Activated naive CD4-positive, alpha-beta T cell treated with anti-CD3 and anti-CD28 coated beads for 36 hours (primary cell): ENCODE measurements around the gene RYR2. TPM values are rescaled to one million over a fixed set of nuclear protein-coding genes. Genes with fewer than 3 reads are reported as not detected.
"Not testable (repeated sequence)": the region's sequence is repeated elsewhere in the genome, so short reads cannot be mapped to it uniquely, and the experiment has no call there.

Source experiments
- CTCF ChIA-PET: fragments of 350-600 bp; sonication (Branson Sonifier 250); formaldehyde crosslinking; loops from one replicate; lab custom pipeline; 2021; ENCODE audit warnings: antibody characterized with exemption; lab: Charles Lee
- DNase-seq: peaks from one replicate; pipeline ENCODE4 v3.0.0-alpha.2; 2020
- H3K27ac Mint-ChIP-seq: one replicate; pipeline ENCODE4 v1.8.0; 2021; ENCODE audit warnings: mild to moderate bottlenecking, mixed read lengths
- H3K27me3 Mint-ChIP-seq: one replicate; pipeline ENCODE4 v1.8.0; 2021; ENCODE audit warnings: low read depth, mixed read lengths
- H3K36me3 Mint-ChIP-seq: one replicate; pipeline ENCODE4 v1.8.0; 2021; ENCODE audit warnings: low read depth, mixed read lengths
- H3K4me1 Mint-ChIP-seq: one replicate; pipeline ENCODE4 v1.8.0; 2021; ENCODE audit warnings: low read depth, mixed read lengths
- H3K4me3 Mint-ChIP-seq: one replicate; pipeline ENCODE4 v1.8.0; 2021; ENCODE audit warnings: mild to moderate bottlenecking, moderate library complexity, mixed read lengths
- H3K9me3 Mint-ChIP-seq: one replicate; pipeline ENCODE4 v1.8.0; 2021; ENCODE audit warnings: mixed read lengths
- intact Hi-C: fragments of 100-400 bp; cut with micrococcal nuclease; formaldehyde crosslinking; loops from one replicate; pipeline ENCODE4 v1.15.1; 2023
- total RNA-seq, 2 experiments: library from RNA; stranded (reverse); gene quantifications; one replicate each; pipeline ENCODE4 v1.2.3, GENCODE V29; 2021

The RYR2 gene
- total RNA-seq, 2 experiments from 2014 or later: not detected

GRCh38 chr1:237267743-237268142, 225.8 kb downstream of the RYR2 start:
- H3K36me3 Mint-ChIP-seq: no peaks in the 10 kb centered on the region
- intact Hi-C loops: no loop called here
- H3K4me3 Mint-ChIP-seq: no peak overlapping the region
- DNase-seq: no peak
- CTCF ChIA-PET: no interaction called here
- H3K9me3 Mint-ChIP-seq: no peaks in the 10 kb centered on the region
- peaks cover 3% of the 10 kb centered on the region for H3K27me3 Mint-ChIP-seq
- no peak overlapping the region for H3K27ac Mint-ChIP-seq
- no peaks in the 10 kb centered on the region for H3K4me1 Mint-ChIP-seq

GRCh38 chr1:237269938-237270337, 228.0 kb downstream of the RYR2 start:
- intact Hi-C loops: no loop called here
- Mint-ChIP-seq H3K27me3 (no peaks in the 10 kb centered on the region), H3K27ac (no peak overlapping the region), H3K4me3 (no peak overlapping the region), H3K36me3 (no peaks in the 10 kb centered on the region), H3K4me1 (no peaks in the 10 kb centered on the region), H3K9me3 (no peaks in the 10 kb centered on the region)
- CTCF ChIA-PET: no interaction called here
- no peak for DNase-seq

- DNase-seq: no peak
- CTCF ChIA-PET: no interaction called here
- Mint-ChIP-seq H3K36me3 (no peaks in the 10 kb centered on the region), H3K27me3 (no peaks in the 10 kb centered on the region), H3K4me3 (no peak overlapping the region), H3K27ac (no peak overlapping the region), H3K4me1 (no peaks in the 10 kb centered on the region), H3K9me3 (no peaks in the 10 kb centered on the region)
- intact Hi-C loops: no loop called here
These were observed 228.4 kb downstream of the RYR2 start for GRCh38 chr1:237270353-237270752.

GRCh38 chr1:237277994-237278393, 236.0 kb downstream of the RYR2 start:
- CTCF ChIA-PET: not testable (repeated sequence)

GRCh38 chr1:237279629-237280028, 237.6 kb downstream of the RYR2 start:
- H3K27me3 Mint-ChIP-seq: no peaks in the 10 kb centered on the region
- no peak for DNase-seq
- intact Hi-C loops: no loop called here
- H3K27ac Mint-ChIP-seq: no peak overlapping the region
- H3K36me3 Mint-ChIP-seq: no peaks in the 10 kb centered on the region
- no peaks in the 10 kb centered on the region for H3K9me3 Mint-ChIP-seq
- CTCF ChIA-PET: no interaction called here
- no peaks in the 10 kb centered on the region for H3K4me1 Mint-ChIP-seq
- H3K4me3 Mint-ChIP-seq: no peak overlapping the region

More at GRCh38 chr1:237277994-237278393, 236.0 kb downstream of the RYR2 start:
- intact Hi-C loops, H3K36me3 Mint-ChIP-seq, H3K9me3 Mint-ChIP-seq, H3K4me3 Mint-ChIP-seq, H3K4me1 Mint-ChIP-seq, H3K27me3 Mint-ChIP-seq, H3K27ac Mint-ChIP-seq, DNase-seq: not testable (repeated sequence)

- Mint-ChIP-seq H3K27me3 (no peaks in the 10 kb centered on the region), H3K36me3 (no peaks in the 10 kb centered on the region), H3K4me3 (no peak overlapping the region), H3K4me1 (no peaks in the 10 kb centered on the region), H3K9me3 (peaks cover 1% of the 10 kb centered on the region), H3K27ac (no peak overlapping the region)
- no peak for DNase-seq
- intact Hi-C loops: no loop called here
- CTCF ChIA-PET: interaction anchor here (0.5 kb wide), 1 partner anchor 510 kb away, joined by 4 read pairs; no protein-coding TSS in a partner anchor
These were observed 239.5 kb downstream of the RYR2 start for GRCh38 chr1:237281481-237281880.

GRCh38 chr1:237282208-237282783, 240.3 kb downstream of the RYR2 start:
- H3K4me3 Mint-ChIP-seq: no peak overlapping the region
- H3K36me3 Mint-ChIP-seq: no peaks in the 10 kb centered on the region
- H3K27me3 Mint-ChIP-seq: no peaks in the 10 kb centered on the region
- CTCF ChIA-PET: interaction anchor here (0.7 kb wide), 1 partner anchor 1872 kb away, joined by 3 read pairs; no protein-coding TSS in a partner anchor
- H3K9me3 Mint-ChIP-seq: peaks cover 1% of the 10 kb centered on the region
- no peak for DNase-seq
- H3K4me1 Mint-ChIP-seq: no peaks in the 10 kb centered on the region
- no peak overlapping the region for H3K27ac Mint-ChIP-seq
- intact Hi-C loops: no loop called here

- Mint-ChIP-seq H3K4me3 (no peak overlapping the region), H3K27ac (no peak overlapping the region), H3K27me3 (peaks cover 5% of the 10 kb centered on the region), H3K36me3 (no peaks in the 10 kb centered on the region), H3K4me1 (no peaks in the 10 kb centered on the region), H3K9me3 (peaks cover 1% of the 10 kb centered on the region)
- intact Hi-C loops: no loop called here
- CTCF ChIA-PET: interaction anchor here (0.6 kb wide), 1 partner anchor 531 kb away, joined by 3 read pairs; no protein-coding TSS in a partner anchor
- no peak for DNase-seq
These were observed 246.0 kb downstream of the RYR2 start for GRCh38 chr1:237287876-237288521.

- intact Hi-C loops: no loop called here
- Mint-ChIP-seq H3K9me3 (no peaks in the 10 kb centered on the region), H3K36me3 (no peaks in the 10 kb centered on the region), H3K27ac (no peak overlapping the region), H3K27me3 (peaks cover 3% of the 10 kb centered on the region), H3K4me1 (no peaks in the 10 kb centered on the region), H3K4me3 (no peak overlapping the region)
- no peak for DNase-seq
- CTCF ChIA-PET: no interaction called here
These were observed 251.8 kb downstream of the RYR2 start for GRCh38 chr1:237293804-237294203.

GRCh38 chr1:237296861-237297260, 254.9 kb downstream of the RYR2 start:
- CTCF ChIA-PET: no interaction called here
- intact Hi-C loops: no loop called here
- no peak overlapping the region for H3K27ac Mint-ChIP-seq
- no peak for DNase-seq
- no peaks in the 10 kb centered on the region for H3K4me1 Mint-ChIP-seq
- H3K36me3 Mint-ChIP-seq: no peaks in the 10 kb centered on the region
- no peaks in the 10 kb centered on the region for H3K27me3 Mint-ChIP-seq
- H3K9me3 Mint-ChIP-seq: no peaks in the 10 kb centered on the region
- H3K4me3 Mint-ChIP-seq: no peak overlapping the region

GRCh38 chr1:237300642-237301041, 258.7 kb downstream of the RYR2 start:
- DNase-seq: no peak
- no peak overlapping the region for H3K27ac Mint-ChIP-seq
- CTCF ChIA-PET: no interaction called here
- no peak overlapping the region for H3K4me3 Mint-ChIP-seq
- H3K36me3 Mint-ChIP-seq: no peaks in the 10 kb centered on the region
- H3K9me3 Mint-ChIP-seq: no peaks in the 10 kb centered on the region
- intact Hi-C loops: no loop called here
- H3K4me1 Mint-ChIP-seq: no peaks in the 10 kb centered on the region
- H3K27me3 Mint-ChIP-seq: no peaks in the 10 kb centered on the region

GRCh38 chr1:237303929-237304328, 261.9 kb downstream of the RYR2 start:
- no peaks in the 10 kb centered on the region for H3K4me1 Mint-ChIP-seq
- DNase-seq: no peak
- no peaks in the 10 kb centered on the region for H3K9me3 Mint-ChIP-seq
- H3K27me3 Mint-ChIP-seq: no peaks in the 10 kb centered on the region
- intact Hi-C loops: no loop called here
- CTCF ChIA-PET: no interaction called here
- H3K4me3 Mint-ChIP-seq: no peak overlapping the region
- H3K27ac Mint-ChIP-seq: no peak overlapping the region
- no peaks in the 10 kb centered on the region for H3K36me3 Mint-ChIP-seq

GRCh38 chr1:237306726-237307125, 264.7 kb downstream of the RYR2 start:
- H3K9me3 Mint-ChIP-seq: no peaks in the 10 kb centered on the region
- H3K27me3 Mint-ChIP-seq: no peaks in the 10 kb centered on the region
- H3K36me3 Mint-ChIP-seq: no peaks in the 10 kb centered on the region
- no peak overlapping the region for H3K27ac Mint-ChIP-seq
- no peaks in the 10 kb centered on the region for H3K4me1 Mint-ChIP-seq
- H3K4me3 Mint-ChIP-seq: no peak overlapping the region
- DNase-seq: no peak
- intact Hi-C loops: no loop called here
- CTCF ChIA-PET: no interaction called here
